Kidney tubule cell (primary cell): ENCODE measurements around the gene ZC3H18.

Source experiments
- DNase-seq: peaks from one replicate; pipeline ENCODE4 v3.0.0-alpha.2; 2018; ENCODE audit warnings: low spot score

ZC3H18 gene

GRCh38 chr16:88639231-88640038 lies 69.2 kb downstream of the ZC3H18 start:
- peak; percentile 43 for DNase-seq

DNA sequence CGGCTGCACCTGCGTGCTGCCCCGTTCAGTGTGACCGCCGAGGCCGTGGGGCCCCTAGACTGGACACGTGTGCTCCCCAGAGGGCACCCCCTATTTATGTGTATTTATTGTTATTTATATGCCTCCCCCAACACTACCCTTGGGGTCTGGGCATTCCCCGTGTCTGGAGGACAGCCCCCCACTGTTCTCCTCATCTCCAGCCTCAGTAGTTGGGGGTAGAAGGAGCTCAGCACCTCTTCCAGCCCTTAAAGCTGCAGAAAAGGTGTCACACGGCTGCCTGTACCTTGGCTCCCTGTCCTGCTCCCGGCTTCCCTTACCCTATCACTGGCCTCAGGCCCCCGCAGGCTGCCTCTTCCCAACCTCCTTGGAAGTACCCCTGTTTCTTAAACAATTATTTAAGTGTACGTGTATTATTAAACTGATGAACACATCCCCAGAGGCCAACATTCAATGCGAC lies 69.9 kb downstream of the ZC3H18 start:
- no peak for DNase-seq

DNA sequence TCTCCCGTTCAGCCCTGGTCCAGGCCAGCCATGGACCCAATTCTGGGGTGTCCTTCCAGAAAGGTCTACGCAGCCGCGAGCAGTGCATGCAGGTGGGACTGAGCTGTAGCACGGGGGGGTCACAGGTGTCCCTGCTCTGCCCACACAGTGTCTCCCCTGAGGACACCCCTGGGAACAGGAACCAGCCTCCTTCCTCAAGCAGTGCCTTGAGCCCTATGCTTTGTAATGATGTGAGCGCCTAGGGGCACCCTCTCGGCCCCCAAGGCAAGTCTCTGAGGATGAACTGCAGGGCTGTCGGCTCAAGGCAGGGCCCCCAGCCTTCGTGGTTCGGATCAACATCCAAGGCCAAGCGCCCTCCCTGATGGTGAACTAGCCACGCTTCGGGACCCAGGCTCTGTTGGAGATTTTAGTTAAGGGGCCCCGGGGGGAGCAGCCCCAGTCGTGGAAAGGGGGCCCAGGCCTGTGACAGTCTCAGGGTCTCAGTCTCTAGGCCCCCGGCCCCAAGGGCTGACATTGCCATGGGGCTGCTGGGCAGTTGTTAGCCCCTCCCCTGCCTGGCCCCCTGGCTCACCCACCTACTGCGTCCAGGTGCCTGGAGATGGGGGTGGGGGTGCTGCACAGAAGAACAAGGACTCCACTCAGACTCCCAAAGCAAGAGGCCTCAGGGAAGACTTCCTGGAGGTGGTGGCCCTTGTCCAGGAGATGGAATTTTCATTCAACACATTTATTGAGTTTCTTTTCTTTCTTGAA lies 70.5 kb downstream of the ZC3H18 start:
- no peak for DNase-seq

DNA sequence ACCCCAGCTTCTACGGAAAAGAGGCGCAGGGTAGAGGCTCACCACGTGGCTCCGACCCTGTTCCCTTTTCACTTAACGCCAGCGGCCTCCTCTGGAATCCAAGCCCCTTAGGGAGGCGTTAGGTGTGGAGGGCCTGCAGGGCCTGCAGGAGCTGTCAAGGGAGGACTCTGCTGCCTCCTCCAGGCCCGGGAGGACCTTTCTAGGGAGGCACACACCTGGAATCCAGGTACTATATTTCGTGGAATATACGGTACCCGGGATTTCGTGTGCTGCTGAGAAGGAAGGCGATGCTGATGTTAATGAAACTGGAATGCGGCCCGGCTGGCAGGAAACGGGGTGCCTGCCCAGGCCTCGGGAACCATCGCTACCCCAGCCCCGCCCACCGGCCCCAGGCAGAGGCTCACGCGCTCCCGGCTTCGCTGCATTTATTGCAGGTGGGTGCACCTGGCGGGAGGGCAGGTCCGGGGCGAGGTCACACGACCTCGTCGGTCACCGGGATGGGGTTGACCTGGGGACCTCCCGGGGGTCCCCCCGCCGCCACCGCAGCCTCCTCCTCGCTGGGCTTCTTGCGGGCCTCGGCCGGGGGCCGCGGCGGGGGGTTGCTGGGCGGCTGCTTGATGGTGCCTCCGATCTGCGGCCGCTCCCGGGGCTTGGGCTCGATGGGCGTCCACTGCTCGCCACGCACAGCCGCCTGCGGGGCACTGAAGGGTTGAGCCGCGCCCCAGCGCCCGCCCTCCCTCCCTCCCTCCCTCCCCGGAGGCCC lies 72.9 kb downstream of the ZC3H18 start:
- no peak for DNase-seq

- no peak for DNase-seq
Measured at GRCh38 chr16:88643644-88643932, 73.4 kb downstream of the ZC3H18 start.

DNA sequence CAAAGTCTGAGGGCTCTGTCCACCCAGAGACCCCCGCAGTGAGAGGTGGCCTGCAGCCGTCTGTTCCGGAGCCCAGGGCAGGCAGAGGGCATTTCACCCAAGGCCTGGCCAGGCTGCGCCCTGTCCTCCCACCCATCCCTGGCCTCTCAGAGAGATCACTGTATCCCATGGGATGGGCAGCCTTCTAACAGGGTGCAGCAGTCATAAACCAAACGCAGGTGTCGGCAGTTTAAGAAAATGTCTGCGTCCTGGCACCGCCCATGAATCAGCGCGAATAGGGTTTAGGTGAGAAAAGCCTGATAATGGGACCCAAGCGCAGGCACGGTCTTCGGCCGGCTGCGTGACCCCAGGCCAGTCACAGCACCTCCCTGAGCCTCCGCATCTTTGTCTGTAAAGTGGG lies 75.3 kb downstream of the ZC3H18 start:
- DNase-seq = no peak

DNA sequence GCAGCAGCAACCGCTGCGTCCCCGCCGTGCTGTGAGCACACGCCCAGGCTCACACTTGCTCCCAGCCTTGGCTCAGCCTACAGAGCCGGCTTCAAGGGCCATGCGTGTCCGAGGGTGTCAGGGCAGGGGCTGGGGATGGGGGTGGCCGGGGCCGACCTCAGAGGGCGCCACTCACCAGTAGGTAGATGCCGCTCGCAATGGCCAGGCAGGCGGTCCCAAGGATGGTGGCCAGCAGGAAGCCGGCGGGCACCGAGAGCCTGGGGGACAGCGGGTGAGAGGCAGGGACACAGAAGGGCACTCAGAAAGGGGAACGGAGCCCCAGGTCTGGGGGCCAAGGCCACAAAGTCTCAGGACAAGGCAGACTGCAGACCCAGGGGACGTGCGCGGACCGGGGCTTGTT lies 75.7 kb downstream of the ZC3H18 start:
- no peak for DNase-seq

GRCh38 chr16:88646345-88647034 lies 76.3 kb downstream of the ZC3H18 start:
- no peak for DNase-seq

DNA sequence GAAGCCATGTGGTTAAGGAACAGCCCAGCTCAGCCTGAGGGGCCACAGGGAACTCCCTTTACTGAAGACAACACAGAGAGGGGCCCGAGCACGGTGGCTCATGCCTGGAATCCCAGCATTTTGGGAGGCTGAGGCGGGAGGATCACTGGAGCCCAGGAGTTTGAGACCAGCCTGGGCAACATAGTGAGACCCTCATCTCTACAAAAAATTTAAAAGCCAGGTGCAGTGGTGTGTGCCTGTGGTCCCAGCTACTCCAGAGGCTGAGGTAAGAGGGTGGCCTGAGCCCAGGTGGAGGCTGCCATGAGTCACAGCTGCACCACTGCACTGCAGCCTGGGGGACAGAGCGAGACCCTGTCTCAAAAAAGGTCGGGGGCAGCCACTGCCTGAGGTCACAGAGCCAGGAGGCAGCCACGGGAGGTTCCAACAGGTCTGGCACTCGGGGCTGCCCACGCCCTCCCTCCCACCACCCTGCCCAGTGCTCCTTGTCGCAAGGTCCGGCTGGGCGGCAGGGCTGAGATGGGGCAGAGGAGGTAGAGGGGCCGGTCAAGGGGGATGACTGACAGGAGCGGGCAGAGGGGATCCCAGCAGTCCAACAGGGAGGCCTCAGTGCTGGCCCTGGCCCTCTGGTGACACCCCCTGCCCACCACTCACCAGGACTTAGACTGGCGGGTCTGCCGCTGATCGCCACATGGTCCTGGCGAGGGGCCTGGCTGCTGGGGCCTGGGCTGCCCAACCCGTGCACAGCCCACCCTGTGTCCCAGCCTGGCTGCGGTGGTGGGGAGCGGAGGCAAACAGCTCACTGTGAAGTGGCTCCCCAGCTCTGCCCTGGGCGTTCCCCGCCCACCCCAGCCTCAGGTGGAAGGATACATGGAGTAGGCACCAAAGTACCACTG lies 77.2 kb downstream of the ZC3H18 start:
- DNase-seq = no peak

DNA sequence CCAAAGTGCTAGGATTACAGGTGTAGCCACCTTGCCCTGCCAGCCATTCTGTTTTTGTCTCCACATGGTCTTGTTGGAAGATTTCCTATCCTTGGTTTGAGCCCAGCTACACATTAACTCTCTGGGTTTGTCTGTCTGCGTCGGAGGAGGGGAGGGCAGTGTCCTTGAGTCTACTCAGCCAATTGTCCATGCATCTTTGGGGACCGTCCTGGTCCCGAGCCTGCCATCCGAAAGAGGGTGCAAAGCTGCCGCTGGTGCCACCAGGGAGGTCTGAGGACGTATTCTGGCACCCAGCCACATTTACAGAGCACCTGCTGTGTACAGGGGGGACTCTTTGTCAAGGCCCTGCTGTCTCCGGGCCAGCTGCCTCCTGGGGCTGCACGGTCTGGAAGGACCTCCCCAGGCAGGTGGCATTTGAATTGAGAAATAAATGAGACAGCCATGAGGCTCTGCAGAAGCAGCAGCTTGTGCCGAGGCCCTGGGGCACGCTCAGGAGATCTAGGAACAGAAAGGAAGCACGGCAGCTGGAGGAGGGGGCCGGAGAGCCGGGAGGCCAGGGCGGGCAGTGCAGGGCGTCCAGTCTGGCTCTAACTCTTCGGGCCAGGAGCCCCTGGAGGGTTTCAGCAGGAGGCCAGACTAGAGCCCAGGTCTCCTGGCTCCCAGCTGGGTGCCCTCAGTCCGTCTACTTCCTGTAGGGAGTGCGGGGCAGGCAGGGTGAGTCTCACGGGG lies 79.2 kb downstream of the ZC3H18 start:
- no peak for DNase-seq

DNA sequence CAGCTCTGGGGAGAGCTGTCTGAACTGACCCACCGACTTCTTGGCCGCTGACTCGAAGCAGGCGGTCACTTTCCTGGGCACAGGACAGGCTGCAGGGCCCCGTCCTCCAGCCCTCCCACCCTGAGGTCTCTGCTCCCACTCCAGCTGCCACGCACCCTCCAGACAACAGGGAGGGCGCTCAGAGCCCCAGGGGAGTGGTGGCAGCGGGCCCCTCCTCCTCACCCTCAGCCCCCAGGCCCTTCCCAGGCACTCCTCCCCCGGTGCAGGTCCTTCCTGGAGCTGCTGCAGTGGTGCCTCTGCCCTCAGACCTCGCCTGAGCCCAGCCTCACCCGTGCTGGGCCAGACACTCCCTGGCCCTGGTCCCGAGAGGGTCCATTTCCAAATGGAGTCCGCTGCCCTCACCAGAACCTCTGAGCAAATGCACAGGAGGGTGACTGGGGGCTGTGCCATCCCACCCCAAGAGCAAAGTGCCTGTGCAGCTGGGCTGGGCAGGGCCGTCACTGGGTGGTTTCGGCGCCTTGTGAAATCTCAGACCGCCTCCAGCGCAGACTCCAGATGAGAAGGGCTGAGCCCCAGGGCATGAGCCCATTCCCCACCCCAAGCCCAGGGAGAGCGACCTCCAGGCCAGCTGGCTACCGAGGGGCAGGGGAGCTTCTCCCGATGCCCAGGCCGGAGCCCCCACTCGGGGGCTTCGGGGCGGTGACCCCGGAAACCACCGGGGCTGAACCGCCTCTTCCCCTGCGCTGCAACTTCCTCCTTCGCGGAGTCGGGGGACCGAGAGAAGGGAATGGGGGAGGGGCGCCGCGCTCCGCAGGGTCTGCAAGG lies 79.9 kb downstream of the ZC3H18 start:
- DNase-seq = peak; percentile 53

DNA sequence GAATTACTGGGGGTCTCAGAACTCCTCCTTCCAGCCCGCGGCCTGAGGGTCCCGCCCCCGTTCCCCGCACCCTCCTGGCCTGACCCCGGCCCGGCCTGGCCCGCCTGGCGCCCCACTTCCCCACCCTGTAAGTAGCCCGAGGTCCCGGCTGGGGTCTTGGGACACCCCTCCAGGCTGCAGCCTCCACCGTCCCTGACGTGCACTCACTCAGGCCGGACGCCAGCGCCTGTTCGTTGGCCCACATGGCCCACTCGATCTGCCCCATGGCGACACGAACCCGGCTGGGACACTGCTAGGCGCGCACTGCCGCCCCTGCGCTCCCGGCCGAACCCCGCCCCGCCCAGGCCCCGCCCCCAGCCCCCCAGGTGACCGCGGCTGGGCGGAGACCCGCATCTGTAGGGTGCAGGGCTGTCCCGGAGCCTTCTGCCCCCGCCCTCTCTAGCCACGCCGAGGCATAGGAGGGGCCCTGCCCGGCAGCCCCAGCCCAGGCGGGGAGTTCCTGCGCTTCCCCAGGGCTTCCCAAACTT lies 80.6 kb downstream of the ZC3H18 start, which contains the start of gene CYBA:
Gene CYBA (minus strand): TSS at position 305 of the 527 bp plus-strand sequence. CDS start 40 bp downstream, at position 265.
- DNase-seq = peak; percentile 89

DNA sequence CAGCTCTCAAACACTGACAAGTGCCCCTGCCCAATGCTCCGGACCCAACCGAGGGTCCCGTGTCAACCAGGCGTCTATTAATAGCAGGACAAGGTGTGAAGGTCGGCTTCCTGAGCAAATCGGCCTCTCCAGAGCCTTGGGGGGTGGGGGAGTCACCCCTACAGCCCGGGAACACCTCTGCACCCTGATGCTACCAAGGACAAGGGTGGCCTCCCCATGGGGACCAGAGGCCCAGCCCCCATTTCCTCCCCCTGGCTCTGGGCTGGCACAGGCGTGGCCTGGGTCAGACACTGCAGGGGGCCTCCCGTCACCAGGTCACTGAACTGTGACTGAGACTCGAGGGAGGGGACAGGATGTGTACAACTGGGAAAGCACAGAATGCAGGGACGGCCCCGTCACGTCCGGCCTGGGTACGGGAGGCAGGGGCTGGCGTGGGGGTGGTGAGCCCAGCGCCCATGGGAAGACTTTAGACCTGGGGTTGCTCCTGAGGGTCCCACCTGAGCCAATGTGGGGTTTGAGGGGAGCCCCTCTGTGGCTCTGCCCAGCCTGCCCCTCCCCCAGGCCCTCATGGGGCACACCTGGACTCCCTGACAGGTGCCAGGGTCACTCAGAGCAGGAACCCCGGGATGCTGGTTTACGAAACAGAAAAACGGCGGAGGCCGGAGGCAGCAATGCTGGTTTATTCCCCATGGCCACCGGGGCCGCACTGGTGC lies 81.2 kb downstream of the ZC3H18 start:
- DNase-seq = peak; percentile 94

GRCh38 chr16:88651989-88652761 lies 82.0 kb downstream of the ZC3H18 start:
- no peak for DNase-seq

DNA sequence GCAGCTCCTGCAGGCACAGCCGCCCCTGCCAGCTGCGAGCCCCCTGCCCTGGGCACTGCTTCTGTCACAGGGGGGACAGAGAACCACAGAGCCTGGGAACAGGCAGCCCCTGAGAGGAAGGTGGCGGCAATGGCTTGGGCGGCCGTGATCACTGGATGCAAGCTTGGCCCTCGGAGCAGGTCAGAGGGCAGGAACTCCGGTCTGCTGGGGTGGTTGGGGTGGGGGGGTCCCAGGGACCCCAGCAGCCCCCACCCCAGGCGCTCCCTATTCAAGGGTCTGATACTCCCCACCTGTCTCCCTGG lies 82.5 kb downstream of the ZC3H18 start:
- DNase-seq = no peak

GRCh38 chr16:88653101-88653500 lies 82.9 kb downstream of the ZC3H18 start:
- DNase-seq = no peak

DNA sequence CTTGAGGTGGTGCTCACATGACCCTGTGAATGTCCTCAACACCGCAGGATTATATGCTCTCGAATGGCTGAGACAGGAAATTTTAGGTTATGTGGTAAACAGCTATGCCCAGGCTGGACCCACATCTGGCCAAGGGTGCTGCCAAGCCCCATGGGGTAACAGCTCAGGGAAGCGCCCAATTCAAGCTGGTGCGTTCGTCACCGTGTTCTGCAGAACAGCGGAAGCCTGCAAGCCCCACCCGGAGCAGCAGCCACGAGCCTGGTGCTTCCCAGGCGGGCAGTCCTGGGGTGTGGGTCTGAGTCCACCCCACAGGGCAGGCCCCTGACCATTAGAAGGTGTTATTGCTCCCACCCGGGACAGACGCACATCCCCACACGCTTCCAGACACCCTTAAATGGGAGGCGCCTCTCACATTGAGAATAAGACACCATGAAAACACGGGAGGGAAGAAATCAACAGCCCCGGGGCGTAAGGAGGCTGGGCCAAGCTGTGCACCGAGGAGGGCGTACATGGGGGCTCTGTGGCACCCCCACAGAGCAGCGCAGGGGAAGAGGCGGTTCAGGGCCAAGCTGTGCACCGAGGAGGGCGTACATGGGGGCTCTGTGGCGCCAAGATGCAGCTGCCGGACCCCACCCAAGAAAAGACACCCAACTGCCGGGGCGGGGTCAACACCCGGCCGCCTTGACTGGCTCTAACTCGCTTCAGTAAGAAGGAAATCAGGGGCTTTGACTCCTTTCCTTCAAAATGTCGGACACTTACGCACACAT lies 83.6 kb downstream of the ZC3H18 start:
- no peak for DNase-seq
